GM12878 (cell line): Measurements from ENCODE around the gene CGAS.

Experiments
- CHD1 ChIP-seq: IDR thresholded peaks from 2 replicates; pipeline ENCODE4 v1.6.1; 2012; ENCODE audit warnings: low read depth, low read length, improper control_type of control experiment
- MYC ChIP-seq: IDR thresholded peaks from 2 replicates; pipeline ENCODE4 v1.6.1; 2011; ENCODE audit warnings: mild to moderate bottlenecking, low read length, moderate library complexity, inconsistent platforms; ENCODE audit not compliant: insufficient read depth, insufficient replicate concordance, insufficient read length, severe bottlenecking
- NR2C2 ChIP-seq: IDR thresholded peaks from 2 replicates; pipeline ENCODE4 v1.6.1; 2011; ENCODE audit warnings: borderline replicate concordance, low read depth; ENCODE audit not compliant: control insufficient read depth, insufficient read length
- POLR2A ChIP-seq: IDR thresholded peaks from 2 replicates; pipeline ENCODE4 v1.6.1; 2011; ENCODE audit warnings: low read depth, mild to moderate bottlenecking, low read length
- RAD21 ChIP-seq: IDR thresholded peaks from 2 replicates; pipeline ENCODE4 v1.6.1; 2011; ENCODE audit warnings: mild to moderate bottlenecking, low read depth, low read length, moderate library complexity; ENCODE audit not compliant: insufficient read depth
- SMARCA5 ChIP-seq: fragments of 450-650 bp; IDR thresholded peaks from 2 replicates; pipeline ENCODE4 v1.6.1; 2017; ENCODE audit warnings: mild to moderate bottlenecking
- TF ChIP-seq, protein P1 (sequence below): IDR thresholded peaks from 2 replicates; pipeline ENCODE4 v1.6.1; 2012; ENCODE audit warnings: low read depth, low read length, improper control_type of control experiment
- TF ChIP-seq, protein P2 (sequence below), 3 experiments: IDR thresholded peaks in 2 of 3; conservative IDR thresholded peaks in 1 of 3; 2 replicates each; pipeline ENCODE4 v1.5.1; 2011; ENCODE audit warnings: low read depth in 3 of 3, low read length in 3 of 3, mild to moderate bottlenecking in 3 of 3, control low read depth in 2 of 3, moderate library complexity in 2 of 3, inconsistent platforms in 1 of 3, mixed read lengths in 1 of 3; ENCODE audit not compliant: control insufficient read depth in 2 of 3, insufficient read depth in 1 of 3; ENCODE audit errors: extremely low read depth in 1 of 3

DNA sequence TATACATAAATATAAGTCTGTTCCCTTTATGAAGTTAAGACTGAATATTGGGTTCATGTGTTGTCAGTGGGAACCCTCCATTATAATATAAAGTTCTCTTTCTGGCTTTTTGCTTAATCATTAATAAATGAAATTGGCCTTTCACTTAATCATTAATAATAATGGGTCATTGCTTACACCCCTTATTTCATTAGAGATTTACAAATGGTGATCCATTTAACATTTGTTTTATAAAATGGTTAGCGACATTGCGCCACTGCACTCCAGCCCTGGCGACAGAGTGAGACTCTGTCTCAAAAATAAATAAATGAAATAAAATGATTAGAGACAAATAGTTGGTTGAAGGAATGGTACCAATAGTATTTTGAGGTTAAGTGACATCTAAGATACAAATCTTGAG, 39.0 kb downstream of the CGAS start:
- TF ChIP-seq POLR2A (no peak), CHD1 (no peak), NR2C2 (no peak), SMARCA5 (no peak), RAD21 (no peak), MYC (no peak)
- TF ChIP-seq, protein P1, sequence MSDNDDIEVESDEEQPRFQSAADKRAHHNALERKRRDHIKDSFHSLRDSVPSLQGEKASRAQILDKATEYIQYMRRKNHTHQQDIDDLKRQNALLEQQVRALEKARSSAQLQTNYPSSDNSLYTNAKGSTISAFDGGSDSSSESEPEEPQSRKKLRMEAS: no peak
- TF ChIP-seq, protein P2, sequence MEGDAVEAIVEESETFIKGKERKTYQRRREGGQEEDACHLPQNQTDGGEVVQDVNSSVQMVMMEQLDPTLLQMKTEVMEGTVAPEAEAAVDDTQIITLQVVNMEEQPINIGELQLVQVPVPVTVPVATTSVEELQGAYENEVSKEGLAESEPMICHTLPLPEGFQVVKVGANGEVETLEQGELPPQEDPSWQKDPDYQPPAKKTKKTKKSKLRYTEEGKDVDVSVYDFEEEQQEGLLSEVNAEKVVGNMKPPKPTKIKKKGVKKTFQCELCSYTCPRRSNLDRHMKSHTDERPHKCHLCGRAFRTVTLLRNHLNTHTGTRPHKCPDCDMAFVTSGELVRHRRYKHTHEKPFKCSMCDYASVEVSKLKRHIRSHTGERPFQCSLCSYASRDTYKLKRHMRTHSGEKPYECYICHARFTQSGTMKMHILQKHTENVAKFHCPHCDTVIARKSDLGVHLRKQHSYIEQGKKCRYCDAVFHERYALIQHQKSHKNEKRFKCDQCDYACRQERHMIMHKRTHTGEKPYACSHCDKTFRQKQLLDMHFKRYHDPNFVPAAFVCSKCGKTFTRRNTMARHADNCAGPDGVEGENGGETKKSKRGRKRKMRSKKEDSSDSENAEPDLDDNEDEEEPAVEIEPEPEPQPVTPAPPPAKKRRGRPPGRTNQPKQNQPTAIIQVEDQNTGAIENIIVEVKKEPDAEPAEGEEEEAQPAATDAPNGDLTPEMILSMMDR (IDR thresholded peaks at IDR 0.05 in 2 of 3, conservative IDR thresholded peaks at IDR 0.05 in 1 of 3; ENCODE audit: control insufficient read depth in 2 of 3, extremely low read depth in 1 of 3, insufficient read depth in 1 of 3, low read depth in 3 of 3, low read length in 3 of 3): no peak
